Measurements from ENCODE around the gene ASCC1.

The ASCC1 gene

GRCh38 chr10:72096115-72097000 lies 119.7 kb downstream of the ASCC1 start:
- peak; percentile 70 for DNase-seq

- DNase-seq: no peak
Measured at GRCh38 chr10:72095195-72095594, 120.9 kb downstream of the ASCC1 start.

- DNase-seq: no peak
Measured at GRCh38 chr10:72094574-72094973, 121.5 kb downstream of the ASCC1 start.

- no peak for DNase-seq
Measured at GRCh38 chr10:72093450-72093849, 122.6 kb downstream of the ASCC1 start.

- peak; percentile 50 for DNase-seq
Measured at GRCh38 chr10:72092987-72093386, 123.1 kb downstream of the ASCC1 start.

- DNase-seq: peak; percentile 51
Measured at GRCh38 chr10:72092171-72092924, 123.7 kb downstream of the ASCC1 start.

GRCh38 chr10:72090326-72090725 lies 125.8 kb downstream of the ASCC1 start:
- DNase-seq: no peak

GRCh38 chr10:72089618-72090017 lies 126.5 kb downstream of the ASCC1 start:
- DNase-seq: no peak

- DNase-seq: peak; percentile 56
Measured at GRCh38 chr10:72088889-72089575, 127.0 kb downstream of the ASCC1 start.

GRCh38 chr10:72087969-72088888 lies 127.8 kb downstream of the ASCC1 start, which contains the start of gene SPOCK2:
Gene SPOCK2, minus strand, starts transcription at chr10:72088551. Its CDS starts 223 bp downstream, at chr10:72088328.
- peak; percentile 67 for DNase-seq

- peak; percentile 46 for DNase-seq
Measured at GRCh38 chr10:72087392-72087968, 128.6 kb downstream of the ASCC1 start.

GRCh38 chr10:72086466-72087391 lies 129.3 kb downstream of the ASCC1 start:
- peak; percentile 75 for DNase-seq

GRCh38 chr10:72085864-72086465 lies 130.1 kb downstream of the ASCC1 start:
- no peak for DNase-seq

- DNase-seq: no peak
Measured at GRCh38 chr10:72085166-72085565, 130.9 kb downstream of the ASCC1 start.

GRCh38 chr10:72083790-72084459 lies 132.2 kb downstream of the ASCC1 start:
- no peak for DNase-seq

- DNase-seq: no peak
Measured at GRCh38 chr10:72082856-72083789, 133.0 kb downstream of the ASCC1 start.

- DNase-seq: no peak
Measured at GRCh38 chr10:72081772-72082590, 134.1 kb downstream of the ASCC1 start.
